ENCODE data around the gene FER.
A peak's percentile ranks its signal among the peaks of the same experiment; 100 is the strongest.
"Not testable (repeated sequence)": the region's sequence is repeated elsewhere in the genome, so short reads cannot be mapped to it uniquely, and the experiment has no call there.

Gene FER

DNA sequence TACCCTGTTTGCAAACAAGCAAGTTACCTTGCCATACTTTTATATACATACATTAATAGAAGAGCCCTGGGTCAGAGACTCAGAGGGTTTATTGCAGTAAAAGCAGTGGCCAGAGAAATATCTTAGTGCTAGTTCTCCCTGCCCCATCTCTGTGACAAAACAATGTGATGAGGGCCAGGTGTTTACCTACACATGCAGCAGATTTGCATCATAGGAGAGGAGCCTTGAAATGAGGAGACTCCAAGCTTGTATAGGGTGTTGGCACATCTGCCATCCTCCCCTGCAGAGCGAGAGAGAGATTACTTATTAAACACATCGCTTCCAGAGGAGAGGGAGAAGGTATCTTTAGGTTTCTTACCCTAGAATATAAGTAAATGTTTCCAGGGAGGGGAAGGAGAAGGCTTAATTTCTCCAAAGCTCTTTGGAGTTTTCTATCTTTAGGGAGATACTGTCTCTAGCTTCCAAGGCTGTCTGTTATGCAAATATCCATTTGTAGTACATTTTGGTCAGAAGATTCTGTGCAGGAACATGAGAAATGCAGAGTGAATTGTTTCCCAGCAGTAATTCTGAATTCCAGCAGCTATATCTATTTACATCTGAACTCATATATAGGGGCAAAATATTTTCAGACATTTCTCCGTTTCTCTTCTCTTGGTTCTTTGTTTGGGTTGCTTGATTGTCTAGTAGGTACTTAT lies 15.7 kb downstream of the FER start:
- no peak overlapping the region for H3K27ac ChIP-seq
- TF ChIP-seq ZFX (IDR thresholded peaks at IDR 0.05): no peak
- TF ChIP-seq, protein P1, sequence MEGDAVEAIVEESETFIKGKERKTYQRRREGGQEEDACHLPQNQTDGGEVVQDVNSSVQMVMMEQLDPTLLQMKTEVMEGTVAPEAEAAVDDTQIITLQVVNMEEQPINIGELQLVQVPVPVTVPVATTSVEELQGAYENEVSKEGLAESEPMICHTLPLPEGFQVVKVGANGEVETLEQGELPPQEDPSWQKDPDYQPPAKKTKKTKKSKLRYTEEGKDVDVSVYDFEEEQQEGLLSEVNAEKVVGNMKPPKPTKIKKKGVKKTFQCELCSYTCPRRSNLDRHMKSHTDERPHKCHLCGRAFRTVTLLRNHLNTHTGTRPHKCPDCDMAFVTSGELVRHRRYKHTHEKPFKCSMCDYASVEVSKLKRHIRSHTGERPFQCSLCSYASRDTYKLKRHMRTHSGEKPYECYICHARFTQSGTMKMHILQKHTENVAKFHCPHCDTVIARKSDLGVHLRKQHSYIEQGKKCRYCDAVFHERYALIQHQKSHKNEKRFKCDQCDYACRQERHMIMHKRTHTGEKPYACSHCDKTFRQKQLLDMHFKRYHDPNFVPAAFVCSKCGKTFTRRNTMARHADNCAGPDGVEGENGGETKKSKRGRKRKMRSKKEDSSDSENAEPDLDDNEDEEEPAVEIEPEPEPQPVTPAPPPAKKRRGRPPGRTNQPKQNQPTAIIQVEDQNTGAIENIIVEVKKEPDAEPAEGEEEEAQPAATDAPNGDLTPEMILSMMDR (conservative IDR thresholded peaks at IDR 0.05): no peak

DNA sequence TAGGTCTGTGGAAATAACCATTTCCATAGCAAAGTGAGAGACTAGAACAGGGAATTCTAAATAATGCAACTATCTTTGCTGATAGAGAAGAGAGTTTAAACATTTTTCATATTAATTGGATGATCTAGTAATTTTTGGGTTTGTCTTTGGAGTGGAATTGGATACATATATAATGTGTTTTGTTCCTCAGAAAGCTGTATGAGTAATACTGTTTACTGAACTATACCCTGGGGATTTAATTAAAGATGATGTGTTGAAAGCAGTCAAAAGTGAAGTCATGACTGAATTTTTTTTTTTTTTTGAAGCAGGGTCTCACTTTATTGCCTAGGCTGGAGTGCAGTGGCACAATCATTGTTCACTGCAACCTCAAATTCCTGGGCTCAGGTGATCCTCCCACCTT lies 17.9 kb downstream of the FER start:
- no peak overlapping the region for H3K27ac ChIP-seq
- TF ChIP-seq ZFX (IDR thresholded peaks at IDR 0.05): no peak
- TF ChIP-seq, protein P1 (conservative IDR thresholded peaks at IDR 0.05): no peak

DNA sequence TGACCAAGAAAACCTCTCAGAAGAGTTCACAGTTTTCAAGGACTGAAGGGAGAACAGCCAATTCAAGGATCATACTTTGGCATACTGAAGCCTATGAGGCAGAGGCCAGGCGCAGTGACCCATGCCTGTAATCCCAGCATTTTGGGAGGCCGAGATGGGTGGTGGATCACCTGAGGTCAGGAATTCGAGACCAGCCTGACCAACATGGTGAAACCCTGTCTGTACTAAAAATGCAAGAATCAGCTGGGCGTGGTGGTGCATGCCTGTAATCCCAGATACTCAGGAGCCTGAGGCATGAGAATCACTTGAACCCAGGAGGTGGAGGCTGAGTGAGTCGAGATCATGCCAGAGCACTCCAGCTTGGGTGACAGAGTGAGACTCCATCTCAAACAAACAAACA lies 19.2 kb downstream of the FER start:
- peak overlapping the region; percentile 10; the same call in 1 of the 2 replicates for H3K27ac ChIP-seq

DNA sequence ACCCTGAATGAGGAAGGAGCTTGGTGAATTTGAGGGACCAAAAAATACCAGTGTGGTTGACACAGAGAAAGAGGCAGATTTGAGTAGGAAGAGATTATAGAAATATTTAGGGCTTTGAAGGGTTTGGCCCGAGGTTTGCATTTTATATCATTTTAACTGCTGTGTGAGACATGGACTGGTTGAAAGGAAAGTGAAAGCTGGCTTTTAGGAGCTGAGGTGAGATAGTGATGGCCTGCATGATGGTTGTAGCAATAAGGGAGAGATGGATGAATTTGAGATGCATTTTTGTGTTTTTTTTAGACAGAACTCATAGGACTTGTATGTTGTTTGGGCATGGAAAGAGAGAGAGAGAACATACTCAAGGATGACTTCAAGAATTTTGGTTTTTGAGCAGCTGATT lies 21.7 kb downstream of the FER start:
- TF ChIP-seq, protein P1 (conservative IDR thresholded peaks at IDR 0.05): no peak

DNA sequence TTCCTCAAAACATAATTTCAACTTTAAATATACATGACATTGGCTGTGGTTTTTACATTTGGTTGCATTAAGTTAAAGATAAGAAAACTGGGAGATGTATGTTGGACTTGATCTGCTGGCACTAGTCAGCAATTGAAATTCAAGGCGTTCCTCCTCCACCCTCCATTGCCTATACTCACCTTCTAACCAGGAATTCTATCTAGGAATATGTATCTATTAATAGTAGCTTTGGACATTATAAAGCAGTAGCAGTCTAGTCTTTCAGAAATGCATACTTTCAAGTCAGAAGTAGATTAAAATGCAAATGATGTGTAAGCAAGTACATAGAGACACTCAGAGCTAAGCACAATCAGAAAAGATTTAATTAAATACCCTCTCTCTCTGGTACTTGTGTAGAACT lies 24.9 kb downstream of the FER start:
- TF ChIP-seq, protein P1 (conservative IDR thresholded peaks at IDR 0.05): no peak
- TF ChIP-seq ZFX (IDR thresholded peaks at IDR 0.05): no peak
- no peak overlapping the region for H3K27ac ChIP-seq

More for the DNA sequence above, 21.7 kb downstream of the FER start:
- H3K27ac ChIP-seq: no peak overlapping the region

DNA sequence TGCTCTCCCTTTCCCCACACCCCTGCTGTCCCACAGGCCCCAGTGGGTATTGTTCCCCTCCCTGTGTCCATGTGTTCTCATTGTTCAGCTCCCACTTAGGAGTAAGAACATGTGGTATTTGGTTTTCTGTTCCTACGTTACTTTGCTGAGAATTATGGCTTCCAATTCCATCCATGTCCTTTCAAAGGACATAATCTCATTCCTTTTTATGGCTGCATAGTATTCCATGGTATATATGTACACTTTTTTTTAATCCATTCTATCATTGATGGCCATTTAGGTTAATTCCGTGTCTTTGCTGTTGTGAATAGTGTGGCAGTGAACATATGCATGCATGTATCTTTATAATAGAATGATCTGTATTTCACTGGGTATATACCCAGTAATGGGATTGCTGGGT lies 25.6 kb downstream of the FER start:
- no peak overlapping the region for H3K27ac ChIP-seq
- TF ChIP-seq ZFX (IDR thresholded peaks at IDR 0.05): no peak
- TF ChIP-seq, protein P1 (conservative IDR thresholded peaks at IDR 0.05): no peak

DNA sequence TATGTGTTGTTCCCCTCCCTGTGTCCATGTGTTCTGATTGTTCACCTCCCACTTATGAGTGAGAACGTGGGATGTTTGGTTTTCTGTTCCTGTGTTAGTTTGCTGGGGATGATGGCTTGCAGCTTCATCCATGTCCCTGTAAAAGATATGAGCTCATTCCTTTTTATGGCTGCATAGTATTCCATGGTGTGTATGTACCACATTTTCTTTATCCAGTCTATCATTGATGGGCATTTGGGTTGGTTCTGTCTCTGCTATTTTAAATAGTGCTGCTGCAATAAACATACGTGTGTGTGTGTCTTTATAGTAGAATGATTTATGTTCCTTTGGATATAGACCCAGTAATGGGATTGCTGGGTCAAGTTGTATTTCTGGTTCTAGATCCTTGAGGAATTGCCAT lies 26.4 kb downstream of the FER start:
- not testable (repeated sequence) for H3K27ac ChIP-seq

DNA sequence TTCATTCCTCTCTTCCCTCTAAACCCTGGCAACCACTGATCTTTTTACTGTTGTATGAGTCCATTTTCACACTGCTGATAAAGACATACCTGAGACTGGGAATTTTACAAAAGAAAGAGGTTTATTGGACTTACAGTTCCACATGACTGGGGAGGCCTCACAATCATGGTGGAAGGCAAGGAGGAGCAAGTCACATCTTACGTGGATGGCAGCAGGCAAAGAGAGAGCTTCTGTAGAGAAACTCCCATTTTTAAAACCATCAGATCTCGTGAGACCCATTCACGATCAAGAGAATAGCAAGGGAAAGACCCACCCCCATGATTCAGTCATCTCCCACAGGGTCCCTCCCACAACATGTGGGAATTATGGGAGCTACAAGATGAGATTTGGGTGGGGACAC lies 29.9 kb downstream of the FER start:
- H3K27ac ChIP-seq: not testable (repeated sequence)

DNA sequence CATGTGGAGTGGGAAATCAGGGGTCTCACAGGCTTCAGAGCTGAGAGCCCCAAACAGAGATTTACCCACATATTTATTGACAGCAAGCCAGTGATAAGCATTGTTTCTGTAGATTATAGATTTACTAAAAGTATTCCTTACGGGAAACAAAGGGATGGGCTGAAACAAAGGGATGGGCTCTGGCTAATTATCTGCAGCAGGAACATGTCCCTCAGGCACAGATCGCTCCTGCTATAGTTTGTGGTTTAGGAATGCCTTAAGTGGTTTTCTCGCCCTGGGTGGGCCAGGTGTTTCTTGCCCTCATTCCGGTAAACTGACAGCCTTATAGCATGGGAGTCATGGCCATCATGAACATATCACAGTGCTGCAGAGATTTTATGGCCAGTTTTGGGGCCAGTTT lies 36.9 kb downstream of the FER start:
- not testable (repeated sequence) for H3K27ac ChIP-seq
